Gastroesophageal sphincter (tissue), 3 donors: ENCODE measurements around the gene CIT.

ENCODE experiments used
- CTCF ChIP-seq, 4 experiments: fragments of 200-600 bp in 2 of 4; fragments of 450-650 bp in 2 of 4; sonication (generic) in 1 of 4; IDR thresholded peaks; one replicate each; pipeline ENCODE4 v1.5.1; 2017 to 2019; ENCODE audit warnings: antibody characterized with exemption in 4 of 4, mild to moderate bottlenecking in 2 of 4, moderate library complexity in 2 of 4
- POLR2A ChIP-seq, 2 donors: fragments of 450-650 bp; IDR thresholded peaks; one replicate each; pipeline ENCODE4 v1.6.1; 2017; ENCODE audit warnings: antibody characterized with exemption in 2 of 2, mild to moderate bottlenecking in 2 of 2, moderate library complexity in 1 of 2
- POLR2AphosphoS5 ChIP-seq: sonication (generic); formaldehyde crosslinking; IDR thresholded peaks from one replicate; pipeline ENCODE4 v1.6.1; 2017; ENCODE audit warnings: antibody characterized with exemption

- TF ChIP-seq POLR2AphosphoS5 = no peak
- no peak for TF ChIP-seq POLR2A (IDR thresholded peaks at IDR 0.05)
- TF ChIP-seq CTCF (IDR thresholded peaks at IDR 0.05) = no peak
Observed at GRCh38 chr12:119841433-119842210, 35.5 kb downstream of the CIT start.
